Neural progenitor cell (in vitro differentiated cells): ENCODE measurements around the gene RPS6KA2. TPM values are rescaled to one million over a fixed set of nuclear protein-coding genes. Genes with fewer than 3 reads are reported as not detected.

Experiments used
- DNase-seq: peaks from one replicate; pipeline ENCODE4 v3.0.0-alpha.2; 2016; ENCODE audit warnings: low spot score
- H2AFZ ChIP-seq: fragments of 200-600 bp; sonication (generic); replicated peaks from 2 replicates; pipeline ENCODE4 v1.6.1; 2016; ENCODE audit warnings: antibody characterized with exemption
- H3F3A ChIP-seq: fragments of 200-600 bp; sonication (generic); 2 replicates; pipeline ENCODE4 v1.6.1; 2016; ENCODE audit warnings: antibody characterized with exemption, low read depth
- H3K27ac ChIP-seq: fragments of 200-600 bp; sonication (generic); 2 replicates; pipeline ENCODE4 v1.5.1; 2016; ENCODE audit warnings: mild to moderate bottlenecking
- H3K27me3 ChIP-seq: fragments of 200-600 bp; sonication (generic); 2 replicates; pipeline ENCODE4 v1.6.1; 2016; ENCODE audit warnings: mild to moderate bottlenecking, moderate library complexity
- H3K36me3 ChIP-seq: fragments of 200-600 bp; sonication (generic); 2 replicates; pipeline ENCODE4 v1.5.1; 2016
- H3K4me1 ChIP-seq: fragments of 200-600 bp; sonication (generic); 2 replicates; pipeline ENCODE4 v1.6.1; 2016; ENCODE audit warnings: mixed run types
- H3K4me2 ChIP-seq: fragments of 200-600 bp; sonication (generic); 2 replicates; pipeline ENCODE4 v1.6.1; 2016
- H3K4me3 ChIP-seq: fragments of 200-600 bp; sonication (generic); 2 replicates; pipeline ENCODE4 v1.5.1; 2016
- H3K79me2 ChIP-seq: fragments of 200-600 bp; sonication (generic); 2 replicates; pipeline ENCODE4 v1.6.1; 2016; ENCODE audit warnings: low read depth
- H3K9ac ChIP-seq: fragments of 200-600 bp; sonication (generic); 2 replicates; pipeline ENCODE4 v1.6.1; 2016
- H3K9me3 ChIP-seq: fragments of 200-600 bp; sonication (generic); 2 replicates; pipeline ENCODE4 v1.5.1; 2016; ENCODE audit warnings: low read depth
- H4K20me1 ChIP-seq: fragments of 200-600 bp; sonication (generic); 2 replicates; pipeline ENCODE4 v1.6.1; 2016; ENCODE audit warnings: low read depth
- H3K27ac Mint-ChIP-seq: 3 replicates; pipeline ENCODE4 v1.8.0; 2021; ENCODE audit warnings: mixed read lengths
- H3K27me3 Mint-ChIP-seq: 2 replicates; pipeline ENCODE4 v1.8.0; 2022; ENCODE audit warnings: low read depth, mild to moderate bottlenecking, inconsistent platforms, moderate library complexity, mixed read lengths; ENCODE audit not compliant: insufficient read depth
- H3K36me3 Mint-ChIP-seq: 3 replicates; pipeline ENCODE4 v1.8.0; 2021; ENCODE audit warnings: mixed read lengths
- H3K4me1 Mint-ChIP-seq: 3 replicates; pipeline ENCODE4 v1.8.0; 2021; ENCODE audit warnings: mixed read lengths
- H3K4me3 Mint-ChIP-seq: 3 replicates; pipeline ENCODE4 v1.8.0; 2021; ENCODE audit warnings: mild to moderate bottlenecking, moderate library complexity, mixed read lengths
- H3K9me3 Mint-ChIP-seq: 3 replicates; pipeline ENCODE4 v1.8.0; 2020; ENCODE audit warnings: mixed read lengths
- EZH2 ChIP-seq: fragments of 200-600 bp; sonication (generic); IDR thresholded peaks from 2 replicates; pipeline ENCODE4 v1.6.1; 2017; ENCODE audit warnings: antibody characterized with exemption, mild to moderate bottlenecking, moderate library complexity
- EZH2phosphoT487 ChIP-seq: fragments of 200-600 bp; sonication (generic); IDR thresholded peaks from 2 replicates; pipeline ENCODE4 v1.6.1; 2017; ENCODE audit warnings: antibody characterized with exemption
- total RNA-seq: library from RNA; depleted of rRNA; stranded (reverse); fragments of >200 nt; gene quantifications from 2 replicates; pipeline ENCODE4 v1.2.3, GENCODE V29; 2015; ENCODE audit warnings: low replicate concordance
- TF ChIP-seq, protein P1 (sequence below): fragments of 200-600 bp; sonication (generic); IDR thresholded peaks from 2 replicates; pipeline ENCODE4 v1.5.1; 2017; ENCODE audit warnings: antibody characterized with exemption, mild to moderate bottlenecking

RPS6KA2 gene
- total RNA-seq, 1 donor from 2014 or later: 8.2 TPM

DNA sequence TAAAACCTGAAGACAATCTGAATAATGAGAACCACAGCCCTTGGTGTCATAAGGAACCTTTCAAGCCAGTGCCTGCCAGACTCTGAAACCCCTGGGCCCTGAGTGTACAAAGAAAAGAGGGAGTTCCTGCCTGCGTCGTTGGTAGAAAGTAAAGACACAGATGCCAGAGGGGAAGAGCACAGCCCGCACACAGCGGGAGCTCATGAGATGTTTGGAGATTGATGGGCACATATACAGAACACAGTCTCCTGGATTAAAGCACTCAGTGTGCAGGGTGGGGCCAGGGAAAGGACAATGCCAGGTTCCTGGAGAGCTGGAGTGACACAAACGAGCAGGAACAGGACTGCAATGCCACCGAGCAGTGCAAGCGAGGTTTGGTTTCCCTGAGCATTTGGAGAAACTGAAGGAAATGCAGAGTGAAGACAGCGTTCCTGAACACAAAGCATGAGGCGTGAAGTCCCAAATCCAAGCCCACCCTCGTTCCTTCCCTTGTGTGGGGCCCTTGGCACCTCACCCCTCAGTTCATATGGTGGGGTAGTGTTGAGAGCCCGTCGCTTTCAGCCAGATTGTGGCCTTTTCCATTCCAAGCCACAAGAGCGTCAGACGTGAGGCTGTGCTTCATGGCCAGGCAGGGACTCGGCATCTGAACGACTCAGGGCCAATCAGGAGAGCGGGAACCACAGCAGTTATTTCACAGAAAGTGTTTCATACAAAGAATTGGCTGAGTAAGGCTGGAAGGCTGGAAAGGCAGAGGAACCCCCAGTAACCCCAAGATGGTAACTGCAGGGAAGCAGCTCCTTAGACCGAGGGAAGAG is 41.0 kb upstream of the RPS6KA2 start:
- H3K4me1 Mint-ChIP-seq: peaks cover 26% of the 10 kb centered on the region
- Histone ChIP-seq H3K4me2 (no peak overlapping the region), H3K4me3 (no peak overlapping the region)

GRCh38 chr6:166664135-166664534 is 37.1 kb upstream of the RPS6KA2 start:
- H3K4me3 Mint-ChIP-seq: no peak overlapping the region
- Histone ChIP-seq H3K79me2 (no peaks in the 10 kb centered on the region), H4K20me1 (no peaks in the 10 kb centered on the region), H3K9ac (no peak overlapping the region), H3K27ac (no peak overlapping the region), H3K4me1 (no peaks in the 10 kb centered on the region), H2AFZ (no peak overlapping the region), H3K4me3 (no peak overlapping the region), H3K4me2 (no peak overlapping the region), H3K9me3 (no peaks in the 10 kb centered on the region), H3K27me3 (no peaks in the 10 kb centered on the region), H3F3A (no peaks in the 10 kb centered on the region), H3K36me3 (no peaks in the 10 kb centered on the region)
- no peak for TF ChIP-seq EZH2
- TF ChIP-seq, protein P1, sequence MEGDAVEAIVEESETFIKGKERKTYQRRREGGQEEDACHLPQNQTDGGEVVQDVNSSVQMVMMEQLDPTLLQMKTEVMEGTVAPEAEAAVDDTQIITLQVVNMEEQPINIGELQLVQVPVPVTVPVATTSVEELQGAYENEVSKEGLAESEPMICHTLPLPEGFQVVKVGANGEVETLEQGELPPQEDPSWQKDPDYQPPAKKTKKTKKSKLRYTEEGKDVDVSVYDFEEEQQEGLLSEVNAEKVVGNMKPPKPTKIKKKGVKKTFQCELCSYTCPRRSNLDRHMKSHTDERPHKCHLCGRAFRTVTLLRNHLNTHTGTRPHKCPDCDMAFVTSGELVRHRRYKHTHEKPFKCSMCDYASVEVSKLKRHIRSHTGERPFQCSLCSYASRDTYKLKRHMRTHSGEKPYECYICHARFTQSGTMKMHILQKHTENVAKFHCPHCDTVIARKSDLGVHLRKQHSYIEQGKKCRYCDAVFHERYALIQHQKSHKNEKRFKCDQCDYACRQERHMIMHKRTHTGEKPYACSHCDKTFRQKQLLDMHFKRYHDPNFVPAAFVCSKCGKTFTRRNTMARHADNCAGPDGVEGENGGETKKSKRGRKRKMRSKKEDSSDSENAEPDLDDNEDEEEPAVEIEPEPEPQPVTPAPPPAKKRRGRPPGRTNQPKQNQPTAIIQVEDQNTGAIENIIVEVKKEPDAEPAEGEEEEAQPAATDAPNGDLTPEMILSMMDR: no peak
- TF ChIP-seq EZH2phosphoT487: no peak
- no peaks in the 10 kb centered on the region for H3K36me3 Mint-ChIP-seq
- peaks cover 3% of the 10 kb centered on the region for H3K27me3 Mint-ChIP-seq
- peaks cover 15% of the 10 kb centered on the region for H3K4me1 Mint-ChIP-seq
- H3K27ac Mint-ChIP-seq: no peak overlapping the region
- H3K9me3 Mint-ChIP-seq: no peaks in the 10 kb centered on the region
- no peak for DNase-seq

More for the DNA sequence above, 41.0 kb upstream of the RPS6KA2 start:
- H3K4me3 Mint-ChIP-seq: no peak overlapping the region
- no peak for DNase-seq
- H3K27me3 ChIP-seq: no peaks in the 10 kb centered on the region
- no peaks in the 10 kb centered on the region for H4K20me1 ChIP-seq
- H3K79me2 ChIP-seq: no peaks in the 10 kb centered on the region
- H3F3A ChIP-seq: no peaks in the 10 kb centered on the region
- no peaks in the 10 kb centered on the region for H3K36me3 ChIP-seq
- TF ChIP-seq, protein P1: no peak
- no peak for TF ChIP-seq EZH2
- TF ChIP-seq EZH2phosphoT487: no peak
- no peaks in the 10 kb centered on the region for H3K36me3 Mint-ChIP-seq
- H3K4me1 ChIP-seq: peaks cover 7% of the 10 kb centered on the region
- no peak overlapping the region for H2AFZ ChIP-seq
- H3K9me3 ChIP-seq: no peaks in the 10 kb centered on the region
- H3K27ac Mint-ChIP-seq: peak overlapping the region; percentile 75
- peaks cover 3% of the 10 kb centered on the region for H3K27me3 Mint-ChIP-seq
- H3K9me3 Mint-ChIP-seq: no peaks in the 10 kb centered on the region
- H3K9ac ChIP-seq: no peak overlapping the region
- no peak overlapping the region for H3K27ac ChIP-seq

- TF ChIP-seq EZH2phosphoT487 (no peak), EZH2 (no peak)
- TF ChIP-seq, protein P1: no peak
- Mint-ChIP-seq H3K27ac (no peak overlapping the region), H3K9me3 (no peaks in the 10 kb centered on the region), H3K27me3 (peaks cover 3% of the 10 kb centered on the region), H3K36me3 (no peaks in the 10 kb centered on the region), H3K4me3 (no peak overlapping the region), H3K4me1 (peaks cover 19% of the 10 kb centered on the region)
- Histone ChIP-seq H3K27ac (no peak overlapping the region), H4K20me1 (no peaks in the 10 kb centered on the region), H2AFZ (no peak overlapping the region), H3K4me2 (no peak overlapping the region), H3K9me3 (no peaks in the 10 kb centered on the region), H3K9ac (no peak overlapping the region), H3K36me3 (no peaks in the 10 kb centered on the region), H3K27me3 (peaks cover 5% of the 10 kb centered on the region), H3K4me1 (no peaks in the 10 kb centered on the region), H3K4me3 (no peak overlapping the region), H3F3A (no peaks in the 10 kb centered on the region), H3K79me2 (no peaks in the 10 kb centered on the region)
- DNase-seq: no peak
These were observed 36.5 kb upstream of the RPS6KA2 start for GRCh38 chr6:166663568-166663967.
